Measurements from ENCODE around the gene SLC25A41.

GRCh38 chr19:6387372-6387771 is 46.2 kb downstream of the SLC25A41 start:
- TF ChIP-seq CTCF (IDR thresholded peaks at IDR 0.05) (no peak), POLR2A (IDR thresholded peaks at IDR 0.05) (no peak)
